DND-41 (cell line): ENCODE data around the gene CDH23.

ENCODE experiments used
- ATAC-seq: fragments of 200-7000 bp; cut with Tn5 transposase; 3 replicates; pipeline ENCODE4 v1.9.1; 2021; ENCODE audit warnings: low read depth; ENCODE audit not compliant: insufficient read depth
- DNase-seq: peaks from one replicate; pipeline ENCODE4 v3.0.0-alpha.2; 2020
- H2AFZ ChIP-seq: 2 replicates; pipeline ENCODE4 v1.6.0; 2012; ENCODE audit warnings: low read depth, low read length
- H3K27ac ChIP-seq: 2 replicates; pipeline ENCODE4 v1.5.1; 2012; ENCODE audit warnings: low read length, inconsistent platforms
- H3K27me3 ChIP-seq: fragments of 200-600 bp; sonication (generic); 2 replicates; pipeline ENCODE4 v1.6.0; 2012; ENCODE audit warnings: low read length, mild to moderate bottlenecking, inconsistent platforms; ENCODE audit not compliant: insufficient read depth, poor library complexity
- H3K36me3 ChIP-seq: 2 replicates; pipeline ENCODE4 v1.5.1; 2012; ENCODE audit warnings: low read length, inconsistent platforms; ENCODE audit not compliant: insufficient read depth
- H3K4me1 ChIP-seq: 2 replicates; pipeline ENCODE4 v1.5.1; 2012; ENCODE audit warnings: mild to moderate bottlenecking, low read length; ENCODE audit not compliant: insufficient read depth
- H3K4me2 ChIP-seq: 2 replicates; pipeline ENCODE4 v1.6.0; 2012; ENCODE audit warnings: mild to moderate bottlenecking, moderate library complexity, low read length, inconsistent platforms; ENCODE audit not compliant: insufficient read depth
- H3K4me3 ChIP-seq, 2 experiments: fragments of 200-600 bp in 1 of 2; shearing (Covaris generic) in 1 of 2; 2 replicates each; pipeline ENCODE4 v1.5.1; 2012 to 2016; ENCODE audit warnings: inconsistent platforms in 2 of 2, low read length in 2 of 2, mild to moderate bottlenecking in 2 of 2, low read depth in 1 of 2, moderate library complexity in 1 of 2
- H3K79me2 ChIP-seq: 2 replicates; pipeline ENCODE4 v1.6.0; 2012; ENCODE audit warnings: low read length, inconsistent platforms; ENCODE audit not compliant: insufficient read depth
- H3K9ac ChIP-seq: 2 replicates; pipeline ENCODE4 v1.6.0; 2012; ENCODE audit warnings: low read depth, mild to moderate bottlenecking, inconsistent platforms, low read length, moderate library complexity
- H3K9me3 ChIP-seq: 2 replicates; pipeline ENCODE4 v1.5.1; 2012; ENCODE audit warnings: low read length, moderate library complexity, mild to moderate bottlenecking, inconsistent platforms; ENCODE audit not compliant: insufficient read depth, severe bottlenecking
- H4K20me1 ChIP-seq: 2 replicates; pipeline ENCODE4 v1.6.0; 2012; ENCODE audit warnings: low read length; ENCODE audit not compliant: insufficient read depth
- CTCF ChIP-seq: IDR thresholded peaks from 2 replicates; pipeline ENCODE4 v1.5.1; 2012; ENCODE audit warnings: borderline replicate concordance, low read length, moderate library complexity, mild to moderate bottlenecking; ENCODE audit not compliant: poor library complexity, severe bottlenecking; ENCODE audit errors: extremely low read depth
- EZH2 ChIP-seq: IDR thresholded peaks from 3 replicates; pipeline ENCODE4 v1.6.1; 2012; ENCODE audit warnings: borderline replicate concordance, low read depth, mild to moderate bottlenecking, moderate library complexity, low read length, inconsistent platforms; ENCODE audit not compliant: severe bottlenecking

CDH23 gene

GRCh38 chr10:71582506-71583475, 186.1 kb downstream of the CDH23 start:
- 0 out of 2 replicates have a peak, but pooled peaks cover 3% of the 10 kb centered on the region for H4K20me1 ChIP-seq
- H3K27ac ChIP-seq = no peak overlapping the region
- TF ChIP-seq EZH2 (no peak), CTCF (no peak)
- H3K9ac ChIP-seq = no peak overlapping the region
- no peaks in the 10 kb centered on the region for H3K36me3 ChIP-seq
- H3K4me1 ChIP-seq = no peaks in the 10 kb centered on the region
- H3K9me3 ChIP-seq = no peaks in the 10 kb centered on the region
- no peak overlapping the region for H2AFZ ChIP-seq
- DNase-seq = no peak
- ATAC-seq = no peak
- no peaks in the 10 kb centered on the region for H3K79me2 ChIP-seq
- peaks cover 16% of the 10 kb centered on the region for H3K27me3 ChIP-seq
- no peak overlapping the region for H3K4me2 ChIP-seq
- no peak overlapping the region for H3K4me3 ChIP-seq

GRCh38 chr10:71584461-71584860, 187.7 kb downstream of the CDH23 start:
- Histone ChIP-seq H3K79me2 (no peaks in the 10 kb centered on the region), H3K36me3 (no peaks in the 10 kb centered on the region), H3K4me3 (no peak overlapping the region), H4K20me1 (0 out of 2 replicates have a peak, but pooled peaks cover 3% of the 10 kb centered on the region), H3K9me3 (no peaks in the 10 kb centered on the region), H3K27ac (no peak overlapping the region), H3K27me3 (peaks cover 16% of the 10 kb centered on the region), H3K4me2 (no peak overlapping the region), H3K4me1 (no peaks in the 10 kb centered on the region), H3K9ac (no peak overlapping the region), H2AFZ (no peak overlapping the region)
- ATAC-seq = no peak
- DNase-seq = no peak
- TF ChIP-seq CTCF (no peak), EZH2 (no peak)

GRCh38 chr10:71584902-71585563, 188.3 kb downstream of the CDH23 start:
- Histone ChIP-seq H2AFZ (no peak overlapping the region), H3K4me1 (no peaks in the 10 kb centered on the region), H3K4me3 (no peak overlapping the region), H3K36me3 (no peaks in the 10 kb centered on the region), H3K79me2 (no peaks in the 10 kb centered on the region), H3K9me3 (no peaks in the 10 kb centered on the region), H4K20me1 (0 out of 2 replicates have a peak, but pooled peaks cover 3% of the 10 kb centered on the region), H3K9ac (no peak overlapping the region), H3K4me2 (no peak overlapping the region), H3K27me3 (peaks cover 16% of the 10 kb centered on the region), H3K27ac (no peak overlapping the region)
- no peak for DNase-seq
- ATAC-seq = no peak
- TF ChIP-seq EZH2 (no peak), CTCF (no peak)
